Fibroblast of lung (primary cell): ENCODE results near the gene UCN2.

ENCODE experiments used
- CTCF ChIP-seq, 2 donors: IDR thresholded peaks in 1 of 2; conservative IDR thresholded peaks in 1 of 2; 1 replicate in 1 of 2; 2 replicates in 1 of 2; pipeline ENCODE4 v1.5.1; 2011 to 2012; ENCODE audit warnings: low read length in 2 of 2, control low read depth in 1 of 2, inconsistent platforms in 1 of 2, low read depth in 1 of 2, mild to moderate bottlenecking in 1 of 2
- EZH2 ChIP-seq: IDR thresholded peaks from 2 replicates; pipeline ENCODE4 v1.5.1; 2012; ENCODE audit warnings: low read length, control low read depth, mild to moderate bottlenecking; ENCODE audit errors: missing control alignments

- TF ChIP-seq CTCF (conservative IDR thresholded peaks at IDR 0.05 in 1 of 2, IDR thresholded peaks at IDR 0.05 in 1 of 2; ENCODE audit: low read depth in 1 of 2, low read length in 2 of 2) (no peak), EZH2 (no peak)
These were observed 6.6 kb downstream of the UCN2 start, which contains the start of gene PFKFB4 for GRCh38 chr3:48556796-48557626.
